Keratinocyte (primary cell): ENCODE measurements around the gene RTN4IP1. TPM values are rescaled to one million over a fixed set of nuclear protein-coding genes. Genes with fewer than 3 reads are reported as not detected.

ENCODE experiments used
- DNase-seq: peaks from one replicate; pipeline ENCODE4 v3.0.0-alpha.2; 2011; ENCODE audit warnings: low read depth, missing footprints, low spot score
- FAIRE-seq: peaks from 2 replicates; lab custom pipeline; 2011; peaks lifted over from hg19 to GRCh38; lab: Jason Lieb, UNC
- H2AFZ ChIP-seq: 2 replicates; pipeline ENCODE4 v1.6.0; 2012; ENCODE audit warnings: low read length, control low read depth, inconsistent platforms; ENCODE audit not compliant: control insufficient read depth
- H3K27ac ChIP-seq: 2 replicates; pipeline ENCODE4 v1.5.1; 2011; ENCODE audit warnings: low read length; ENCODE audit not compliant: control insufficient read depth, insufficient read depth
- H3K27me3 ChIP-seq: 3 replicates; pipeline ENCODE4 v1.6.0; 2011; ENCODE audit warnings: low read length; ENCODE audit not compliant: control insufficient read depth, insufficient read depth; ENCODE audit errors: extremely low read depth
- H3K36me3 ChIP-seq, 2 experiments: 2 replicates in 1 of 2; 3 replicates in 1 of 2; pipeline ENCODE4 v1.5.1; 2011; ENCODE audit warnings: low read length in 2 of 2, mild to moderate bottlenecking in 1 of 2; ENCODE audit not compliant: control insufficient read depth in 2 of 2, insufficient read depth in 2 of 2; ENCODE audit errors: extremely low read depth in 1 of 2
- H3K4me1 ChIP-seq: 3 replicates; pipeline ENCODE4 v1.5.1; 2011; ENCODE audit warnings: low read length; ENCODE audit not compliant: control insufficient read depth, insufficient read depth; ENCODE audit errors: extremely low read depth
- H3K4me2 ChIP-seq: 3 replicates; pipeline ENCODE4 v1.6.0; 2011; ENCODE audit warnings: low read depth, low read length; ENCODE audit not compliant: control insufficient read depth, insufficient read depth; ENCODE audit errors: extremely low read depth
- H3K4me3 ChIP-seq, 3 experiments: fragments of 200-600 bp in 1 of 3; sonication (generic) in 1 of 3; 2 replicates in 2 of 3; 3 replicates in 1 of 3; pipeline ENCODE4 v1.5.1; 2011 to 2016; ENCODE audit warnings: low read length in 3 of 3, mild to moderate bottlenecking in 3 of 3, control low read depth in 2 of 3, inconsistent platforms in 1 of 3, low read depth in 1 of 3, mixed read lengths in 1 of 3, mixed run types in 1 of 3, moderate library complexity in 1 of 3; ENCODE audit not compliant: control insufficient read depth in 2 of 3, insufficient read depth in 2 of 3; ENCODE audit errors: extremely low read depth in 1 of 3
- H3K79me2 ChIP-seq: 2 replicates; pipeline ENCODE4 v1.6.0; 2012; ENCODE audit warnings: low read length; ENCODE audit not compliant: control insufficient read depth, insufficient read depth
- H3K9ac ChIP-seq: 3 replicates; pipeline ENCODE4 v1.6.0; 2011; ENCODE audit warnings: low read length; ENCODE audit not compliant: control insufficient read depth, insufficient read depth; ENCODE audit errors: extremely low read depth
- H3K9me1 ChIP-seq: 3 replicates; pipeline ENCODE4 v1.6.0; 2011; ENCODE audit warnings: low read length; ENCODE audit not compliant: control insufficient read depth, insufficient read depth; ENCODE audit errors: extremely low read depth
- H3K9me3 ChIP-seq: 2 replicates; pipeline ENCODE4 v1.5.1; 2012; ENCODE audit warnings: low read depth, low read length; ENCODE audit not compliant: control insufficient read depth
- H4K20me1 ChIP-seq: 3 replicates; pipeline ENCODE4 v1.6.0; 2011; ENCODE audit warnings: low read length; ENCODE audit not compliant: control insufficient read depth, insufficient read depth; ENCODE audit errors: extremely low read depth
- EZH2 ChIP-seq: IDR thresholded peaks from one replicate; pipeline ENCODE4 v1.6.1; 2012; ENCODE audit warnings: inconsistent platforms, mild to moderate bottlenecking, low read length, moderate library complexity
- dilution Hi-C: fragments of 300-500 bp; cut with MboI; formaldehyde crosslinking; loops from one replicate; pipeline ENCODE4 v1.7.0; 2020; ENCODE audit warnings: low sequenced_read_pairs; ENCODE audit not compliant: extremely low pct_ligation_motif_present
- polyA plus RNA-seq, 5 experiments: library from polyadenylated mRNA; depleted of rRNA in 3 of 5; stranded (reverse) in 3 of 5; stranded (forward) in 1 of 5; unstranded in 1 of 5; fragments of >200 nt; gene quantifications; 1 replicate in 1 of 5; 2 replicates in 3 of 5; 3 replicates in 1 of 5; pipeline versions ENCODE4 v1.2.1 to v1.2.3, GENCODE V29; 2011 to 2012; ENCODE audit warnings: missing spikeins in 2 of 5, low read depth in 1 of 5, low replicate concordance in 1 of 5
- TF ChIP-seq, protein P1 (sequence below), 3 experiments: IDR thresholded peaks in 1 of 3; conservative IDR thresholded peaks in 1 of 3; optimal IDR thresholded peaks in 1 of 3; 2 replicates in 2 of 3; 3 replicates in 1 of 3; pipeline versions ENCODE3 to v1.5.1; 2011; ENCODE audit warnings: low read length in 3 of 3, mild to moderate bottlenecking in 3 of 3, moderate library complexity in 2 of 3, control low read depth in 1 of 3, inconsistent platforms in 1 of 3; ENCODE audit not compliant: insufficient read depth in 2 of 3; ENCODE audit errors: extremely low read depth in 1 of 3

The RTN4IP1 gene
- polyA plus RNA-seq, 1 donor (not counting 4 experiments of a cell fraction or from before 2014, with no cell fraction given): 8.0 TPM

- Histone ChIP-seq H3K4me2 (no peak overlapping the region), H3K9me3 (no peaks in the 10 kb centered on the region), H3K4me3 (no peak overlapping the region), H3K79me2 (peaks cover 24% of the 10 kb centered on the region), H3K4me1 (peaks cover 30% of the 10 kb centered on the region), H3K36me3 (peaks cover 7 to 51% of the 10 kb centered on the region in 2 experiments), H4K20me1 (no peaks in the 10 kb centered on the region), H2AFZ (no peak overlapping the region), H3K27ac (no peak overlapping the region), H3K9ac (no peak overlapping the region), H3K27me3 (no peaks in the 10 kb centered on the region), H3K9me1 (no peaks in the 10 kb centered on the region)
- dilution Hi-C loops: no loop called here
- DNase-seq (no peak), FAIRE-seq (no peak)
- TF ChIP-seq, protein P1, sequence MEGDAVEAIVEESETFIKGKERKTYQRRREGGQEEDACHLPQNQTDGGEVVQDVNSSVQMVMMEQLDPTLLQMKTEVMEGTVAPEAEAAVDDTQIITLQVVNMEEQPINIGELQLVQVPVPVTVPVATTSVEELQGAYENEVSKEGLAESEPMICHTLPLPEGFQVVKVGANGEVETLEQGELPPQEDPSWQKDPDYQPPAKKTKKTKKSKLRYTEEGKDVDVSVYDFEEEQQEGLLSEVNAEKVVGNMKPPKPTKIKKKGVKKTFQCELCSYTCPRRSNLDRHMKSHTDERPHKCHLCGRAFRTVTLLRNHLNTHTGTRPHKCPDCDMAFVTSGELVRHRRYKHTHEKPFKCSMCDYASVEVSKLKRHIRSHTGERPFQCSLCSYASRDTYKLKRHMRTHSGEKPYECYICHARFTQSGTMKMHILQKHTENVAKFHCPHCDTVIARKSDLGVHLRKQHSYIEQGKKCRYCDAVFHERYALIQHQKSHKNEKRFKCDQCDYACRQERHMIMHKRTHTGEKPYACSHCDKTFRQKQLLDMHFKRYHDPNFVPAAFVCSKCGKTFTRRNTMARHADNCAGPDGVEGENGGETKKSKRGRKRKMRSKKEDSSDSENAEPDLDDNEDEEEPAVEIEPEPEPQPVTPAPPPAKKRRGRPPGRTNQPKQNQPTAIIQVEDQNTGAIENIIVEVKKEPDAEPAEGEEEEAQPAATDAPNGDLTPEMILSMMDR (optimal IDR thresholded peaks at IDR 0.05 in 1 of 3, IDR thresholded peaks at IDR 0.05 in 1 of 3, conservative IDR thresholded peaks at IDR 0.05 in 1 of 3; ENCODE audit: extremely low read depth in 1 of 3, insufficient read depth in 2 of 3, low read length in 3 of 3): no peak
- no peak for TF ChIP-seq EZH2
Measured at GRCh38 chr6:106538145-106538544, 91.2 kb downstream of the RTN4IP1 start.

GRCh38 chr6:106537662-106538061 lies 91.6 kb downstream of the RTN4IP1 start:
- Histone ChIP-seq H3K9me3 (no peaks in the 10 kb centered on the region), H3K79me2 (peaks cover 26% of the 10 kb centered on the region), H3K27me3 (no peaks in the 10 kb centered on the region), H3K9ac (no peak overlapping the region), H3K4me1 (peaks cover 35% of the 10 kb centered on the region), H3K4me3 (no peak overlapping the region), H3K4me2 (no peak overlapping the region), H2AFZ (no peak overlapping the region), H3K36me3 (peaks cover 7 to 56% of the 10 kb centered on the region in 2 experiments), H3K9me1 (no peaks in the 10 kb centered on the region), H3K27ac (no peak overlapping the region), H4K20me1 (no peaks in the 10 kb centered on the region)
- TF ChIP-seq, protein P1 (optimal IDR thresholded peaks at IDR 0.05 in 1 of 3, IDR thresholded peaks at IDR 0.05 in 1 of 3, conservative IDR thresholded peaks at IDR 0.05 in 1 of 3; ENCODE audit: extremely low read depth in 1 of 3, insufficient read depth in 2 of 3, low read length in 3 of 3): no peak
- no peak for TF ChIP-seq EZH2
- FAIRE-seq (no peak), DNase-seq (no peak)
- dilution Hi-C loops: no loop called here
